SK-N-SH treated with all-trans-retinoic acid at 6 μM for 48 hours (cell line): ENCODE results near the gene MBNL2.
A peak's percentile ranks its signal among the peaks of the same experiment; 100 is the strongest.

Experiments used
- CREB5 ChIP-seq: fragments of 250-450 bp; sonication (Bioruptor Pico); IDR thresholded peaks from 2 replicates; pipeline ENCODE4 v1.5.1; 2020; ENCODE audit warnings: low read depth, mild to moderate bottlenecking, moderate library complexity
- CSDC2 ChIP-seq: fragments of 250-450 bp; sonication (Bioruptor Pico); IDR thresholded peaks from 2 replicates; pipeline ENCODE4 v1.5.0; 2020; ENCODE audit warnings: mild to moderate bottlenecking, moderate library complexity
- GLIS3 ChIP-seq: fragments of 250-450 bp; sonication (Bioruptor Pico); IDR thresholded peaks from 2 replicates; pipeline ENCODE4 v1.5.0; 2020; ENCODE audit warnings: mild to moderate bottlenecking, moderate library complexity
- ISL1 ChIP-seq: fragments of 250-450 bp; sonication (Bioruptor Pico); IDR thresholded peaks from 2 replicates; pipeline ENCODE4 v2.1.2; 2022; ENCODE audit warnings: mild to moderate bottlenecking, moderate library complexity
- PATZ1 ChIP-seq: fragments of 250-450 bp; sonication (Bioruptor Pico); IDR thresholded peaks from 2 replicates; pipeline ENCODE4 v1.8.0; 2020; ENCODE audit warnings: mild to moderate bottlenecking, moderate library complexity, borderline replicate concordance
- POU6F1 ChIP-seq: fragments of 250-450 bp; sonication (Bioruptor Pico); IDR thresholded peaks from 2 replicates; pipeline ENCODE4 v1.8.0; 2021; ENCODE audit warnings: low read depth, mild to moderate bottlenecking, moderate library complexity, borderline replicate concordance
- TSHZ2 ChIP-seq: fragments of 250-450 bp; sonication (Bioruptor Pico); IDR thresholded peaks from 2 replicates; pipeline ENCODE4 v1.5.0; 2020; ENCODE audit warnings: mild to moderate bottlenecking, moderate library complexity
- ZC3H10 ChIP-seq: fragments of 250-450 bp; sonication (Bioruptor Pico); IDR thresholded peaks from 2 replicates; pipeline ENCODE4 v1.5.1; 2021; ENCODE audit warnings: mild to moderate bottlenecking, moderate library complexity
- ZFP3 ChIP-seq: fragments of 250-450 bp; sonication (Bioruptor Pico); IDR thresholded peaks from 2 replicates; pipeline ENCODE4 v1.5.0; 2020; ENCODE audit warnings: mild to moderate bottlenecking, moderate library complexity
- ZFP30 ChIP-seq: fragments of 450-650 bp; formaldehyde crosslinking; IDR thresholded peaks from 2 replicates; pipeline ENCODE4 v1.5.0; 2022; ENCODE audit warnings: mild to moderate bottlenecking, moderate library complexity

- TF ChIP-seq ZFP30 (CRISPR knock-in tag) (no peak), CREB5 (CRISPR knock-in tag) (no peak), PATZ1 (CRISPR knock-in tag) (no peak), ZFP3 (CRISPR knock-in tag) (no peak), GLIS3 (CRISPR knock-in tag) (no peak), POU6F1 (no peak), ZC3H10 (CRISPR knock-in tag) (no peak), ISL1 (0 out of 2 replicates have a peak, but pooled peaks have one; percentile 1), CSDC2 (CRISPR knock-in tag) (0 out of 2 replicates have a peak, but pooled peaks have one; percentile 26), TSHZ2 (CRISPR knock-in tag) (no peak)
Observed at GRCh38 chr13:97280478-97280877, 58.3 kb downstream of the MBNL2 start.
